Measurements from ENCODE around the gene OLA1. TPM values are rescaled to one million over a fixed set of nuclear protein-coding genes. Genes with fewer than 3 reads are reported as not detected.

OLA1 gene
- total and polyA plus RNA-seq, 2 donors (not counting 1 experiment from before 2014, with no cell fraction given): 13.9 to 47.7 TPM

DNA sequence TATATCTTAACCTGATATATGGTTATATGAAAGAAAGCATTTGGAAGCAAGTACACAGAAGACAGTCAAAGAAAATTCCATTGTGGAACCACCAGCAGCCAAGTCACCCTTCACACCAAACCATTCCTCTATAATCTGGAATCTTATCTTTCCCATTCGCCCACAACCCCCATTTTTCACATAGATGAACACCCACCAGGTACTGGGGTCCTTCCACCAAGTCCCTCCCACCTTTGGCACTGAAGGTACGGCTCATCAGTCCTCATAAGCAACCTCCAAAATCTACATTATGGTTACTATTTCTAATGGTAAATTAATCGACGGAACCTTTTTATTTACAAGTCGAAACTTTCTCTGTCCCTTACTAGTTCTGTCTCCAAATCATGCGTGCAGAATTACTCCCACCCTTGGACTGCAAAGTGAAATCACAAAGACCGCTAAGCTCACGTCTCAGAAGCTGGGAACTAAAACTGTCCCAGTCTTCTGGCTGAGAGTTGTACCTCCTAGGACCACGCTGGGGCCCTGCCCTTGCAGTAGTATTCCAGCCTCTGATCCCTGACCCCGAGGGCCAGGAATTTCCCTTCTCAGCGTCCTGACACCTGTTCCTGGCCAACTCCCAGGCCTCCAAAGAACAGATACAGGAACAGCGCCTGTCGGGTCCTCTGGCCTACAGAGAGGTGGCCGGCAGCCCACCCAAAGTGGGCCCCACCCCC lies 702 bp downstream of the OLA1 start:
- Histone ChIP-seq H3K9ac (ENCODE audit: low read length) (peak overlapping the region; percentile 87), H3K79me2 (ENCODE audit: control insufficient read depth, insufficient read depth, low read length) (peaks cover 59% of the 10 kb centered on the region), H3K27ac (ENCODE audit: low read length in 2 of 2) (peak overlapping the region; percentile 38 to 87), H3K9me3 (ENCODE audit: control extremely low read depth in 1 of 3, control insufficient read depth in 2 of 3, insufficient read depth in 1 of 3, low read length in 2 of 3) (no peaks in the 10 kb centered on the region), H3K27me3 (replicated peaks in 1 of 4; ENCODE audit: control extremely low read depth in 1 of 4, control insufficient read depth in 3 of 4, insufficient read depth in 4 of 4, low read length in 3 of 4) (peaks cover 0 to 3% (median 0%) of the 10 kb centered on the region in 4 experiments), H2AFZ (ENCODE audit: insufficient read depth, low read depth, low read length, poor library complexity, severe bottlenecking) (peak overlapping the region; percentile 98), H4K20me1 (ENCODE audit: control insufficient read depth, insufficient read depth, low read length, poor library complexity, severe bottlenecking) (no peaks in the 10 kb centered on the region), H3K4me2 (replicated peaks; ENCODE audit: low read depth, low read length, poor library complexity, severe bottlenecking) (peak overlapping the region; percentile 91), H3K4me3 (ENCODE audit: control extremely low read depth in 1 of 5, extremely low read depth in 1 of 5, insufficient read depth in 1 of 5, low read depth in 2 of 5, low read length in 4 of 5) (peak overlapping the region; percentile 47 to 91 (median 79)), H3K36me3 (replicated peaks in 1 of 2; ENCODE audit: control extremely low read depth in 1 of 2, control insufficient read depth in 1 of 2, extremely low read depth in 1 of 2, insufficient read depth in 2 of 2, low read length in 1 of 2) (peaks cover 2 to 11% of the 10 kb centered on the region in 2 experiments), H3K4me1 (ENCODE audit: control insufficient read depth in 2 of 2, insufficient read depth in 2 of 2, low read length in 2 of 2) (peaks cover 12 to 17% of the 10 kb centered on the region in 2 donors)
- TF ChIP-seq EZH2 (IDR thresholded peaks at IDR 0.05; ENCODE audit: borderline replicate concordance, insufficient read depth, low read depth, low read length, poor library complexity, severe bottlenecking): no peak
- TF ChIP-seq, protein P1, sequence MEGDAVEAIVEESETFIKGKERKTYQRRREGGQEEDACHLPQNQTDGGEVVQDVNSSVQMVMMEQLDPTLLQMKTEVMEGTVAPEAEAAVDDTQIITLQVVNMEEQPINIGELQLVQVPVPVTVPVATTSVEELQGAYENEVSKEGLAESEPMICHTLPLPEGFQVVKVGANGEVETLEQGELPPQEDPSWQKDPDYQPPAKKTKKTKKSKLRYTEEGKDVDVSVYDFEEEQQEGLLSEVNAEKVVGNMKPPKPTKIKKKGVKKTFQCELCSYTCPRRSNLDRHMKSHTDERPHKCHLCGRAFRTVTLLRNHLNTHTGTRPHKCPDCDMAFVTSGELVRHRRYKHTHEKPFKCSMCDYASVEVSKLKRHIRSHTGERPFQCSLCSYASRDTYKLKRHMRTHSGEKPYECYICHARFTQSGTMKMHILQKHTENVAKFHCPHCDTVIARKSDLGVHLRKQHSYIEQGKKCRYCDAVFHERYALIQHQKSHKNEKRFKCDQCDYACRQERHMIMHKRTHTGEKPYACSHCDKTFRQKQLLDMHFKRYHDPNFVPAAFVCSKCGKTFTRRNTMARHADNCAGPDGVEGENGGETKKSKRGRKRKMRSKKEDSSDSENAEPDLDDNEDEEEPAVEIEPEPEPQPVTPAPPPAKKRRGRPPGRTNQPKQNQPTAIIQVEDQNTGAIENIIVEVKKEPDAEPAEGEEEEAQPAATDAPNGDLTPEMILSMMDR (IDR thresholded peaks at IDR 0.05): no peak
- Mint-ChIP-seq H3K4me1 (peaks cover 23% of the 10 kb centered on the region), H3K27me3 (peaks cover 5% of the 10 kb centered on the region), H3K27ac (peak overlapping the region; percentile 85), H3K9me3 (ENCODE audit: insufficient read depth) (no peaks in the 10 kb centered on the region), H3K4me3 (peak overlapping the region; percentile 91)
- intact Hi-C loops (cut with micrococcal nuclease): loop anchor here (1.0 to 10.0 kb wide), 7 partner anchors 83 to 1690 kb away; partner anchors contain the start of genes ATF2, CDCA7, PDK1 and SP3
- WGBS (ENCODE audit: insufficient coverage): 19% methylated on average over 13 of the region's 14 CpGs
- CTCF ChIA-PET: interaction anchor here (0.5 to 1.2 kb wide), 2 partner anchors 20 to 70 kb away, joined by 3 read pairs; no protein-coding TSS in a partner anchor
- ATAC-seq (ENCODE audit: low read depth): no peak
- POLR2A ChIA-PET: no interaction called here
- no peak for DNase-seq

DNA sequence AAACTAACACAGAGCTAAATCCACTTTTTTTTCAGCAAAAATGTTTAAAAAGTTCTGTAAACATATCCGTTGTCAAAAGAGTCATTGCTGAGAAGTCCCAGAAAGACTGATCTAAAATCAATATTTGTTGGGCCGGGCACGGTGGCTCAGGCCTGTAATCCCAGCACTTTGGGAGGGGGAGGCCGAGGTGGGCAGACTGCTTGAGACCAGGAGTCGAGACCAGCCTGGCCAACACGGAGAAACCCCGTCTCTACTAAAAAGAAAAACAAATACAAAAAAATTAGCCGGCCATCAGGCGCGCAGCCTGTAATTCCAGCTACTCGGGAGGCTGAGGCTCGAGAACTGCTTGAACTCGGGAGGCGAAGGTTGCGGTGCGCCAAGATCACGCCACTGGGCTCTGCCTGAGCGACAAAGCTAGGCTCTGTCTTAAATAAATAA lies 1.4 kb downstream of the OLA1 start:
- no peak for DNase-seq
- ATAC-seq (ENCODE audit: low read depth): no peak
- no peak overlapping the region for H2AFZ ChIP-seq (ENCODE audit: insufficient read depth, low read depth, low read length, poor library complexity, severe bottlenecking)
- Mint-ChIP-seq H3K27me3 (peaks cover 4% of the 10 kb centered on the region), H3K9me3 (ENCODE audit: insufficient read depth) (no peaks in the 10 kb centered on the region), H3K4me3 (no peak overlapping the region), H3K4me1 (peaks cover 23% of the 10 kb centered on the region), H3K27ac (no peak overlapping the region)
- H3K4me2 ChIP-seq (replicated peaks; ENCODE audit: low read depth, low read length, poor library complexity, severe bottlenecking): no peak overlapping the region
- no peak overlapping the region for H3K4me3 ChIP-seq (ENCODE audit: control extremely low read depth in 1 of 5, extremely low read depth in 1 of 5, insufficient read depth in 1 of 5, low read depth in 2 of 5, low read length in 4 of 5)
- peaks cover 12 to 17% of the 10 kb centered on the region in 2 donors for H3K4me1 ChIP-seq (ENCODE audit: control insufficient read depth in 2 of 2, insufficient read depth in 2 of 2, low read length in 2 of 2)
- H3K9ac ChIP-seq (ENCODE audit: low read length): no peak overlapping the region
- H3K27ac ChIP-seq (ENCODE audit: low read length in 2 of 2): no peak overlapping the region
- peaks cover 4% of the 10 kb centered on the region for H4K20me1 ChIP-seq (ENCODE audit: control insufficient read depth, insufficient read depth, low read length, poor library complexity, severe bottlenecking)
- H3K79me2 ChIP-seq (ENCODE audit: control insufficient read depth, insufficient read depth, low read length): peaks cover 66% of the 10 kb centered on the region
- intact Hi-C loops (cut with micrococcal nuclease): loop anchor here (5.0 to 10.0 kb wide), 3 partner anchors 248 to 1690 kb away; partner anchors contain the start of genes ATF2 and PDK1
- no peak for TF ChIP-seq EZH2 (IDR thresholded peaks at IDR 0.05; ENCODE audit: borderline replicate concordance, insufficient read depth, low read depth, low read length, poor library complexity, severe bottlenecking)
- TF ChIP-seq, protein P1 (IDR thresholded peaks at IDR 0.05): no peak
- POLR2A ChIA-PET: no interaction called here
- 92% methylated on average over 12 of the region's 18 CpGs for WGBS (ENCODE audit: insufficient coverage)
- no peaks in the 10 kb centered on the region for H3K27me3 ChIP-seq (replicated peaks in 1 of 4; ENCODE audit: control extremely low read depth in 1 of 4, control insufficient read depth in 3 of 4, insufficient read depth in 4 of 4, low read length in 3 of 4)
- no peaks in the 10 kb centered on the region for H3K9me3 ChIP-seq (ENCODE audit: control extremely low read depth in 1 of 3, control insufficient read depth in 2 of 3, insufficient read depth in 1 of 3, low read length in 2 of 3)
- CTCF ChIA-PET: no interaction called here
- H3K36me3 ChIP-seq (replicated peaks in 1 of 2; ENCODE audit: control extremely low read depth in 1 of 2, control insufficient read depth in 1 of 2, extremely low read depth in 1 of 2, insufficient read depth in 2 of 2, low read length in 1 of 2): peaks cover 2 to 11% of the 10 kb centered on the region in 2 experiments

Data from B cell (primary cell).